Liver (tissue), 9 donors: ENCODE results near the gene SHQ1. TPM values are rescaled to one million over a fixed set of nuclear protein-coding genes. Genes with fewer than 3 reads are reported as not detected.

Source experiments
- DNase-seq: peaks from one replicate; pipeline ENCODE4 v3.0.0-alpha.2; 2017; ENCODE audit warnings: low spot score
- H3K27ac ChIP-seq, 2 donors: one replicate each; pipeline ENCODE4 v1.7.0; 2013; ENCODE audit warnings: inconsistent platforms in 2 of 2, low read length in 2 of 2, control low read depth in 1 of 2, low read depth in 1 of 2, mild to moderate bottlenecking in 1 of 2
- H3K27me3 ChIP-seq, 4 donors: one replicate each; pipeline versions ENCODE4 v1.6.1 to v1.7.0; 2013; ENCODE audit warnings: low read length in 3 of 4, inconsistent platforms in 1 of 4, mild to moderate bottlenecking in 1 of 4, moderate library complexity in 1 of 4; ENCODE audit not compliant: control insufficient read depth in 4 of 4, insufficient read depth in 4 of 4
- H3K36me3 ChIP-seq, 4 donors: one replicate each; pipeline versions ENCODE4 v1.6.1 to v1.7.0; 2013; ENCODE audit warnings: low read length in 3 of 4, mild to moderate bottlenecking in 3 of 4, low read depth in 1 of 4, moderate library complexity in 1 of 4; ENCODE audit not compliant: control insufficient read depth in 4 of 4, insufficient read depth in 3 of 4
- H3K4me1 ChIP-seq, 4 donors: one replicate each; pipeline versions ENCODE4 v1.6.1 to v1.7.0; 2013; ENCODE audit warnings: low read length in 3 of 4, mild to moderate bottlenecking in 3 of 4, moderate library complexity in 1 of 4; ENCODE audit not compliant: control insufficient read depth in 4 of 4, insufficient read depth in 4 of 4
- H3K4me3 ChIP-seq, 3 donors: one replicate each; pipeline versions ENCODE4 v1.6.1 to v1.7.0; 2013; ENCODE audit warnings: low read length in 3 of 3, control low read depth in 1 of 3, low read depth in 1 of 3, mild to moderate bottlenecking in 1 of 3
- H3K9ac ChIP-seq, 2 donors: one replicate each; pipeline ENCODE4 v1.7.0; 2013; ENCODE audit warnings: low read length in 2 of 2, mild to moderate bottlenecking in 2 of 2, moderate library complexity in 2 of 2, control low read depth in 1 of 2, low read depth in 1 of 2
- H3K9me3 ChIP-seq, 4 donors: one replicate each; pipeline versions ENCODE4 v1.6.1 to v1.7.0; 2013; ENCODE audit warnings: low read length in 3 of 4; ENCODE audit not compliant: control insufficient read depth in 4 of 4
- CTCF ChIP-seq: fragments of 150-350 bp; IDR thresholded peaks from 2 replicates; pipeline ENCODE4 v1.5.1; 2017; ENCODE audit warnings: improper control_type of control experiment, low read depth, low read length; ENCODE audit not compliant: missing input control
- EGR1 ChIP-seq, 2 donors: IDR thresholded peaks; 2 replicates each; pipeline ENCODE4 v1.6.1; 2016 to 2018; ENCODE audit warnings: antibody characterized with exemption in 2 of 2, low read depth in 2 of 2
- FOXA1 ChIP-seq: IDR thresholded peaks from 2 replicates; pipeline ENCODE4 v1.6.1; 2016; ENCODE audit warnings: antibody characterized with exemption
- FOXA2 ChIP-seq: IDR thresholded peaks from 2 replicates; pipeline ENCODE4 v1.6.1; 2016; ENCODE audit warnings: antibody characterized with exemption
- HNF4A ChIP-seq, 2 donors: conservative IDR thresholded peaks; 2 replicates each; pipeline ENCODE4 v1.6.1; 2016; ENCODE audit warnings: antibody characterized with exemption in 2 of 2, mild to moderate bottlenecking in 2 of 2
- HNF4G ChIP-seq: IDR thresholded peaks from 2 replicates; pipeline ENCODE4 v1.6.1; 2016; ENCODE audit warnings: antibody characterized with exemption
- JUND ChIP-seq, 2 donors: IDR thresholded peaks; 2 replicates each; pipeline ENCODE4 v1.6.1; 2016; ENCODE audit warnings: antibody characterized with exemption in 2 of 2
- NR2F2 ChIP-seq: IDR thresholded peaks from 2 replicates; pipeline ENCODE4 v1.6.1; 2016; ENCODE audit warnings: antibody characterized with exemption
- RAD21 ChIP-seq, 2 donors: IDR thresholded peaks; 2 replicates each; pipeline ENCODE4 v1.6.1; 2016; ENCODE audit warnings: antibody characterized with exemption in 2 of 2, mild to moderate bottlenecking in 2 of 2
- REST ChIP-seq: IDR thresholded peaks from 2 replicates; pipeline ENCODE4 v1.6.1; 2016; ENCODE audit warnings: antibody characterized with exemption, mild to moderate bottlenecking
- RXRA ChIP-seq, 2 donors: IDR thresholded peaks; 2 replicates each; pipeline ENCODE4 v1.6.1; 2017 to 2018; ENCODE audit warnings: antibody characterized with exemption in 2 of 2, mild to moderate bottlenecking in 1 of 2
- SP1 ChIP-seq: IDR thresholded peaks from 2 replicates; pipeline ENCODE4 v1.6.1; 2018; ENCODE audit warnings: antibody characterized with exemption, mild to moderate bottlenecking
- TAF1 ChIP-seq: conservative IDR thresholded peaks from 2 replicates; pipeline ENCODE4 v1.6.1; 2016; ENCODE audit warnings: antibody characterized with exemption, mild to moderate bottlenecking
- YY1 ChIP-seq: IDR thresholded peaks from 2 replicates; pipeline ENCODE4 v1.6.1; 2016; ENCODE audit warnings: antibody characterized with exemption, mild to moderate bottlenecking
- WGBS: extraction: QIAGEN DNeasy Blood & Tissue Kit; methylation state at CpG from one replicate; pipeline ENCODE4 v1.1.7; 2013; 5-methylcytosine and 5-hydroxymethylcytosine counted together
- polyA plus RNA-seq, 2 donors: library from polyadenylated mRNA; stranded (reverse) in 1 of 2; unstranded in 1 of 2; fragments of 200-250 nt in 1 of 2; fragments of >200 nt in 1 of 2; fragmentation: Nextera tagmentation in 1 of 2; extraction: Ambion mirVana in 1 of 2; gene quantifications; one replicate each; pipeline versions ENCODE4 v1.2.1 to v1.2.3, GENCODE V29; 2013 to 2015
- total RNA-seq, 2 donors: library from RNA; depleted of rRNA; stranded (reverse); fragments of >200 nt; gene quantifications; one replicate each; pipeline ENCODE4 v1.2.3, GENCODE V29; 2014
- TF ChIP-seq, protein P1 (sequence below): IDR thresholded peaks from 2 replicates; pipeline ENCODE4 v1.6.1; 2016; ENCODE audit warnings: antibody characterized with exemption
- TF ChIP-seq, protein P2 (sequence below): IDR thresholded peaks from 2 replicates; pipeline ENCODE4 v1.6.1; 2016; ENCODE audit warnings: antibody characterized with exemption
- donor health status: healthy.
- donor health status: healthy.
- donor health status: healthy.
- donor health status: healthy.
- donor health status: healthy.

SHQ1 gene
- total and polyA plus RNA-seq, 4 donors, result 4.3 to 9.6 (median 6.1) TPM

GRCh38 chr3:72803573-72803972 lies 44.7 kb downstream of the SHQ1 start:
- H3K9me3 ChIP-seq, result no peaks in the 10 kb centered on the region
- TF ChIP-seq EGR1 (IDR thresholded peaks at IDR 0.05; ENCODE audit: low read depth in 2 of 2) (no peak), TAF1 (no peak), FOXA1 (no peak), REST (no peak), RAD21 (IDR thresholded peaks at IDR 0.05) (no peak), NR2F2 (no peak), HNF4A (conservative IDR thresholded peaks at IDR 0.05) (no peak), RXRA (IDR thresholded peaks at IDR 0.05) (no peak)
- 98% methylated on average over 3 of the region's 3 CpGs for WGBS

GRCh38 chr3:72802001-72802400 lies 46.2 kb downstream of the SHQ1 start:
- no peak for DNase-seq
- TF ChIP-seq NR2F2 (no peak), RXRA (IDR thresholded peaks at IDR 0.05) (no peak), FOXA1 (no peak), TAF1 (no peak), HNF4A (conservative IDR thresholded peaks at IDR 0.05) (no peak), REST (no peak), EGR1 (IDR thresholded peaks at IDR 0.05; ENCODE audit: low read depth in 2 of 2) (no peak), SP1 (no peak), FOXA2 (no peak), RAD21 (IDR thresholded peaks at IDR 0.05) (no peak), CTCF (no peak), JUND (IDR thresholded peaks at IDR 0.05) (no peak), YY1 (no peak), HNF4G (no peak)
- TF ChIP-seq, protein P1, sequence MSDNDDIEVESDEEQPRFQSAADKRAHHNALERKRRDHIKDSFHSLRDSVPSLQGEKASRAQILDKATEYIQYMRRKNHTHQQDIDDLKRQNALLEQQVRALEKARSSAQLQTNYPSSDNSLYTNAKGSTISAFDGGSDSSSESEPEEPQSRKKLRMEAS, result no peak
- TF ChIP-seq, protein P2, sequence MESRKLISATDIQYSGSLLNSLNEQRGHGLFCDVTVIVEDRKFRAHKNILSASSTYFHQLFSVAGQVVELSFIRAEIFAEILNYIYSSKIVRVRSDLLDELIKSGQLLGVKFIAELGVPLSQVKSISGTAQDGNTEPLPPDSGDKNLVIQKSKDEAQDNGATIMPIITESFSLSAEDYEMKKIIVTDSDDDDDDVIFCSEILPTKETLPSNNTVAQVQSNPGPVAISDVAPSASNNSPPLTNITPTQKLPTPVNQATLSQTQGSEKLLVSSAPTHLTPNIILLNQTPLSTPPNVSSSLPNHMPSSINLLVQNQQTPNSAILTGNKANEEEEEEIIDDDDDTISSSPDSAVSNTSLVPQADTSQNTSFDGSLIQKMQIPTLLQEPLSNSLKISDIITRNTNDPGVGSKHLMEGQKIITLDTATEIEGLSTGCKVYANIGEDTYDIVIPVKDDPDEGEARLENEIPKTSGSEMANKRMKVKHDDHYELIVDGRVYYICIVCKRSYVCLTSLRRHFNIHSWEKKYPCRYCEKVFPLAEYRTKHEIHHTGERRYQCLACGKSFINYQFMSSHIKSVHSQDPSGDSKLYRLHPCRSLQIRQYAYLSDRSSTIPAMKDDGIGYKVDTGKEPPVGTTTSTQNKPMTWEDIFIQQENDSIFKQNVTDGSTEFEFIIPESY, result no peak
- Histone ChIP-seq H3K27me3 (no peaks in the 10 kb centered on the region), H3K9me3 (no peaks in the 10 kb centered on the region), H3K9ac (no peak overlapping the region), H3K27ac (no peak overlapping the region), H3K4me1 (no peaks in the 10 kb centered on the region), H3K4me3 (no peak overlapping the region), H3K36me3 (no peaks in the 10 kb centered on the region)
- WGBS, result 96% methylated on average over 5 of the region's 5 CpGs

More at GRCh38 chr3:72803573-72803972, 44.7 kb downstream of the SHQ1 start:
- no peak overlapping the region for H3K4me3 ChIP-seq
- H3K4me1 ChIP-seq, result no peaks in the 10 kb centered on the region
- DNase-seq, result no peak
- no peaks in the 10 kb centered on the region for H3K27me3 ChIP-seq
- H3K9ac ChIP-seq, result no peak overlapping the region
- no peak overlapping the region for H3K27ac ChIP-seq
- no peaks in the 10 kb centered on the region for H3K36me3 ChIP-seq
